ENCODE results near the gene VPS26B.
"Not testable (repeated sequence)": the region's sequence is repeated elsewhere in the genome, so short reads cannot be mapped to it uniquely, and the experiment has no call there.

The VPS26B gene

GRCh38 chr11:134223836-134224709 is at the start of gene VPS26B, which contains the start of gene NCAPD3:
TSS of gene VPS26B (plus strand) at chr11:134224671. CDS start at chr11:134225123, 452 bp downstream.
TSS of gene NCAPD3 (minus strand) at chr11:134223967. CDS start at chr11:134223926, 41 bp downstream.
- peak; percentile 77 for DNase-seq

GRCh38 chr11:134176284-134176683 is 48.2 kb upstream of the VPS26B start:
- no peak for DNase-seq

DNA sequence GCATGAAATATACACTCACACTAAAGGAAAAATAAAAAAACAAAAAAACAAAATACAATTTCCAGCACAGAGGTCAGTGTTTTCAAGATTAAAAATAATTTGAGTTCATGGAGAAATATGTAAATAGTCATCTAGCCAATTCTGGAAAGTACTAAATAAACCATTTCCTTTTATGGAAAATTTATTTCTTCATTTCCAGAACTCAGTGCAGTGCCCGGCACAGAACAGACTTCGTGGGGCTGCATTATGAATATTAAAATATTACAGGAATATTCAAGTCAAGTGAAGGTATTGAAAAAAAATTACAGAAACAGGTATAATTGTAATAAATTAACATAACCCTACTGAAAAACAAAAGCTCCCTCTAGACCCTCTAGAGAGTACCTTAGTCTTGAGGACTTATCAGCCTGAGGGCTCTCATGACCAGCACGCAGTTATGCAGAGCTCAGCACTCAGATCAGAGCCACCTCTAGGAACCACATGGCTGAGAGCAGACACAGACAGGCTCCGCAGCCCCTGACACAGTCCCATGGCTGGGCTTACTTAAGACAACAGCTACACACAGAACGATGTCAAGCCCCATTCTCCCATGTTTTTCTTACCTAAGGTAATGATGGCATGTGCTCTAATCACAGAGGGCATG is 46.3 kb upstream of the VPS26B start:
- DNase-seq, result no peak

GRCh38 chr11:134181707-134182106 is 42.8 kb upstream of the VPS26B start:
- DNase-seq, result no peak

GRCh38 chr11:134188092-134188491 is 36.4 kb upstream of the VPS26B start:
- DNase-seq, result not testable (repeated sequence)

GRCh38 chr11:134196756-134197155 is 27.7 kb upstream of the VPS26B start:
- no peak for DNase-seq

DNA sequence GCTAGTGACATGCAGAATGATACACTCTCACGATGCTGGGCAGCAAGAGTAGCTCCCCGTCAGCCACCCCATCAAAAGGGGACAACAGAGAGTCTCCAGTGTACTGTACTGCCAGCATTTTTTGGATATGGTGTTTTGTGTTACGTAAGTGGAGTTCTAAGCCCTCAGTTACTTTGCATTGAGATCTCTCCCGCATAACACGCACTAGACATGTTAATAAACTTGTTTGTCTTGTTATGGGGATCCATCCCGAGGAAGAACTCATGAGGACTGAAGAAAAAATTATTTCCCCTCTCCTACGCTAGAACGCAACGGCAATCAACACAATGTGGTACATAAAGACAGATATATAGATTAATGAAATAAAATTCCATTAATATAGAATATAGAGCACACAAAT is 24.9 kb upstream of the VPS26B start:
- no peak for DNase-seq

- DNase-seq, result no peak
These were observed 23.8 kb upstream of the VPS26B start for GRCh38 chr11:134200688-134201087.

- no peak for DNase-seq
These were observed 21.8 kb upstream of the VPS26B start for GRCh38 chr11:134202661-134203060.

GRCh38 chr11:134205729-134206128 is 18.7 kb upstream of the VPS26B start:
- DNase-seq, result no peak

- no peak for DNase-seq
These were observed 18.3 kb upstream of the VPS26B start for GRCh38 chr11:134206185-134206584.

DNA sequence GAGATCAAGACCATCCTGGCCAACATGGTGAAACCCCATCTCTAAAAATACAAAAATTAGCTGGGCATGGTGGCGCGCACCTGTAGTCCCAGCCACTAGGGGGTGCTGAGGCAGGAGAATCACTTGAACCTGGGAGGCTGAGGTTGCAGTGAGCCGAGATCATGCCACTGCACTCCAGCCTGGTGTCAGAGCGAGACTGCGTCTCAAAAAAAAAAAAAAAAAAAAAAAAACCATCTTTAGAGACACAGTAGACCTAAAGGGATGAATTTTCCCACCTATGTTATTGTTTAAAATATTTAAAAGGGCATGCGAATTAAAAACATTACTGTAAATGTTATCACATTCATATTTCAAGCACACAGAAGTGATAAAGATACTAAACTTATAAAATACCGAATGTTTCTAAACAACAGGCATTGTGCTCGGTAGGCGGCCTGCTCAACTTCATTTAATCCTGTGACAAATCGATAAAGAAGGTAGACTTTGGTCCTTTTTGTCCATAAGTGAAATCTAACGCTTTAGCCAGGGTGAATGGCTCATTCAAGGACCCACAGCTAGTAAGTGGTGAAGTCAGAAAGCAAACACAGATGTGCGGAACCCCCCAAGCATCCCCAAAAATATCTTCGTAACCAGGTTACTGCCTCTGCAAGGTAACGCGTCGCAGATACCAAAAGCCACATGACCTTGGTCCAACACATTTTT is 16.8 kb upstream of the VPS26B start:
- DNase-seq, result no peak

GRCh38 chr11:134215836-134216235 is 8.6 kb upstream of the VPS26B start:
- DNase-seq, result no peak

DNA sequence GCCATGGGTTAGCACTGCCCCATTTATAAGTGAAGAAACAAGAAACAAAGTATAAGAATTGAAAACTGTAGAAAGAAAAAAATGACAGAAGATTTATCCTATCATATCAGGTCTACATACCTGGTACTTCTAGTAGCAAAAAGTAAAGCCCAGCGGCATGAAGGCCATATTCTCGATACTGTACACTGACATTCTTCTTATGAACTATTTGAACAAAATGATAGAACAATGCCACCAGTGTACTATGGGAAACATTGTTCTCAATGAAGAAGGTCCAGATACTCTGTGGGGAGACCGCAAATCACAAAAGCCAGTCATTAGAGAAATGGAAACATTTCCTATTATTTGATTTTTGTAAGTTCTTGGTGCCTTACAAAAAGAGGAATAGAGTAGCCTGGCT is 7.7 kb upstream of the VPS26B start:
- DNase-seq, result no peak

GRCh38 chr11:134223121-134223520 is 1.4 kb upstream of the VPS26B start:
- DNase-seq, result no peak

GRCh38 chr11:134224710-134225664 is 516 bp downstream of the VPS26B start:
- no peak for DNase-seq

- no peak for DNase-seq
These were observed 2.4 kb downstream of the VPS26B start for GRCh38 chr11:134226806-134227325.

DNA sequence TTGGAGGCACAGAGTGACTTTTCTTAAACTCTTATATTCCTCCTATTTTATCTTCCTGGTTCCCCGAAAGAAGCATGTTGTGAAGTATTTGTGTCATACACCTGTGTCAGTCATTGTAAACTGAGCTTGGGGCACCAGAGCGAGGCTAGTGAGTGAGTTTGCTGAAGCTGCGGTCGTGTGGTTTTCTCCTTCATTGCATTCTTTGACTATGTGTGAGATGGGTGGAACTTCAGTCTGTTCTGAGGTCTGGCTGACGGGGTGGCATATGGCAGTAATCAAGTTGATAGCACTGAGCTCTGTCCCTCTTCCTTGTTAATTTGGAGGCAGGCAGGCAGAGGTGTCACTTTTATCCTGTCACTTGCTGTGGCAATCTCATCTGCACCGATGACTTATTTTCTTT is 4.2 kb downstream of the VPS26B start:
- no peak for DNase-seq

DNA sequence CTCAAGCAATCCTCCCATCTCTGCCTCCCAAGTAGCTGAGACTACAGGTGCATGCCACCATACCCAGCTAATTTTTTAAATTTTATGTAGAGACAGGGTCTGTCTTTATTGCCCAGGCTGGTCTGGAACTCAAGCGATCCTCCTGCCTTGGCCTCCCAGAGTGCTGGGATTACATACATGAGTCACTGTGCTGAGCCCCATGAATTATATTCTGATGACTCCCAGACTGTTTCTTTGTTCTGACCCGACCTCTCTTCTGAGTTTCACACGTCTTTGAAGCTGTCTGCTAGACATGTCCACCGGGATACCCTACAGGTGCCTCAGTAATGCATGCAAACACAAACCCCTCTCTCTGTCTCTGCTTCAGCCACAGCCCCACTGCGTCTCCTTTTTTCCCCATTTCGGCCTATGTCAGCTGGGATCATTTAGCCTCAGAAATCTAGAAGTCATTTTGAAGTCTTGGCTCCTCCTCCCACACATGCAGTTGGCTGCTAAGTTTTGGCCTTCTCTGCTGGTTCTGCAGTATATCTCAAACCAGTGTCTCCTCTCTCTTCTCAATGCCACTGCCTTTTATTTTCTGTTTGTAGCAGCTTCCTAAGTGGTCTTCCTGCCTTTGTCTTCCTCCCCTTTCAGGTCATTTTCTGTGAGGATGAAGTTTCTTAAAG is 4.8 kb downstream of the VPS26B start:
- DNase-seq, result no peak

GRCh38 chr11:134230339-134230738 is 5.9 kb downstream of the VPS26B start:
- no peak for DNase-seq

GRCh38 chr11:134231958-134232659 is 7.6 kb downstream of the VPS26B start:
- no peak for DNase-seq

All from NCI-H187 treated with DMSO at 0.1 percent for 48 hours (cell line).